HG02798 (cell line): ENCODE results near the gene SSBP3.
"Not testable (repeated sequence)": the region's sequence is repeated elsewhere in the genome, so short reads cannot be mapped to it uniquely, and the experiment has no call there.

ENCODE experiments used
- ATAC-seq: cut with Tn5 transposase; IDR thresholded peaks from one replicate; pipeline ENCODE4 v1.9.1; 2021; ENCODE audit warnings: mild to moderate bottlenecking; ENCODE audit not compliant: unreplicated experiment, poor library complexity

Gene SSBP3

DNA sequence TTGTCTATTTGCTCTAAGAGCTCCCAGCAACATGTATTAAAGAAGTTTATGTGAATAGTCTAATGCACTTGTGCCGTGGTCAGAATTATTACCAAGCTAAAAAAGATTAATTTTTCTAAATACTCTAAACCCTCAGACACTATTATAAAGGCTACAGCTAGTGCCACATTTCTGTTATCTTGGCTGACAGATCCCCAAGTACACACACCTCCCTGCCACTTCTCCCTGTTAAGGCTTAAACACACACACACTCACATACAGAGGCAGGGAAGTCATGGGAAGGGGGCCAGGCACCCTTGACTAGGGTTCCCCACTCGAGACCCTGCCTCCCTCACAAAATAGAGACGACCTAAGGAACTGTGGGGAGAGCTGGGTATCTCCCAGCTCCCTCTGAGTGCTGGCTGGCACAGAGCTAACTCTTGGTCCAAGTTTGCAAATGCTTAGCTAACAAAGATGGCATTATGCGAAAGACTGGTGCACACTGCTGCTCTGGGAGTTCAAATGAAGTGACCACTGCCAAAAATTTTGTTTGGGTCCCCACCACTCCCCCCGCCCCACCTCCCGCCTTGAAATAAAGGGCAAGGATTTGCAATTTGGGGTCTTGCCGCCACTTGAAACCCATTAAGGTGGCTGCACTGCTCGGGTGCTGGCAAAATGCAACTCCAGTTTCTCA, 9.8 kb downstream of the SSBP3 start:
- no peak for ATAC-seq

DNA sequence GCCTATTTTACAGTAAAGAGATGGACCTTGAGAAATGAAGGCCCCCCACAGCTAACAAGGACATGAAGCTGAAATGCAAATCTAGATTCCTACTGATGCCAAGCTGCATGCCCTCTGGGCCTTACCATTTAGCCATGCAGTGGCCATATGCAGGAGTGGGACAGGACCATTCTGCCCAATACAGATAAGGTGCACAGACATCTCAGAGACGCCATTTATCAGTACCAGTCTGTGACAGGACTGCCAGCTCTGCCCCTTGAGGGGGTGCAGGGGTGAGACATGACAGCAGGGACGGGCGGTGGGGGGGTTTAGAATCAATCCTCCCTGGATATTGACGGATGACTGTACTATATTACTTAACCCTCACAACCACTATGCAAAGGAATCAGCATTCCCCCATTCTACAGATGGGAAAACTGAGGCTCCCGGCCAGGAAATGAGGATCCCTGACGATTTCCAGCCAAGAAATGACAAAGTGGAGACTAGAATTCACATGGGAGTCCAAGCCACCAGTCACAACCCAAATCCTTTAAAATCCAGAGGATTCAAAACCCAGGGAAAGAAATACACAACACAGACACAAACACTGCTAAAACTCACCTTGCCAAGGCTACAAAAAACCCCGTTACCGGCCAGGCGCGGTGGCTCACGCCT, 10.8 kb downstream of the SSBP3 start:
- ATAC-seq = no peak

DNA sequence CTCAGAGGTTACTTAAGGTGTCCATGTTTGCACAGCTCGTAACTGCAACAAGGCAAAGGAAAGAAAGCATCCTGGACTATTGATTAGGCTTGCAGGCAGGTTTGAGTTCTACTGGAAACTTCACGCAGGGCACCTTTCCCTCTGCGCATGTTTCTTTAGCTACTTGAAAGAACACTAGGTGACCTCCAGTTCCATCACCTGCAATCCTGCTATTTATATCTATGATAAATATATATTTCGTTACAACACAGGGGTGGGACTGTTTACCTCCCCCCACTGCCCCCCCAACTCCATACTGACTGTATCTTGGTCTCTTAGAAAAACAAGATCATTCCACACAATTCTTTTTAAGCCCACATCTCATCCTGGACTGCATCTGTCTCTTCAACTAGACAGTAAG, 12.1 kb downstream of the SSBP3 start:
- ATAC-seq = no peak

DNA sequence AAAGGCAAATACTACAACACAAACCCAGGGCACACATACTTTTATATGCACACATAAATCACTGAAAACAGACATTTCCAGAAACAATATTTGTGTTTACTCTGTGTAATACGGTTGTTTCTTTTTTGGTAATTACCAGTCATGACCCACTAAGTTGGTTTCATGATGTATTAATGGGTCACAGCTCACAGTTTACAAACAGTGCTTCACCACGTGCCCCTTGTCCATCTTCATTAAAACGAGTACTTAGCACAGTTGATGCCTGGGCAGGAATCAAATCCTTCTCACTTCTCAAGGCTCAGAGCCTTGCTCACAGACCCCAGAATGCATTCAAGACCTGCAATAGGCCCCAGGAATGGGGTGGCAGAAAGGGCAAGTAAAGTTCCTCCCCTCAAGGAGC, 13.8 kb downstream of the SSBP3 start:
- no peak for ATAC-seq

DNA sequence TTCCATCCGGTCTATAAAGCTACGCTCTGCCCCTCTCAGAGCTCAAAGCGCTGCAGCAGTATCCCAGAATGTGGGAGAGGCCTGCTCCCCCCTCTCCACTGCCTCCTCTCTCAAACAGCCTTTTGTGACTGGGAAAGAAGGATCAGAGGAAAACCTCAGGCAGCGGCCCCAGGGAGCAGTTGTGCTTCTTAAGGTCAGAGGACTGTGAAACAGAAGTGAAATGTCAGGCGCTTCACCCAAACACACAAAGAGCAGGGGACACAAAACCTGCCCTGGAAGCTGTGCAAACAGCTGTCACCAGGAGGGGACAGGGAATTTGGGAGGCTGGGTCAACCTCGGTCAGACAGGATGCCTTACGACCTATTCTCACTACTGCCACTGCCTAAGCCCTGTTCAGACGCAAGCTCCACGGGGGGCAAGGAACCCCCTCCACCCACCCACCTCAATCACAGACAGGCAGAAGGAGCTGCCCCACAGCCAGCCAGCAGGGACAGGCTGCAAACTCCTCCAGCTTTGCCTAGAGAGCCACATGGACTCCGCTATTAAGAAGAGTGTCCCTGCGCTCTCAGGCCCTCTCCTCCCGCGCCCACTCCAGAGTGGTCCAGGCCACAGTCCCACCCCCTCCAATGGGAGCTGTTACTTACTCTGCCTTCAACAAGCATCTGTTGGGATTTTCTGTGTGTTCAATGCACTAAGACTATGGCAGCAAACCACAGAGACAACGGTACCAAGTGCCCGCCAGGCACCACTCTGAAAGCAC, 14.6 kb downstream of the SSBP3 start:
- ATAC-seq = no peak

DNA sequence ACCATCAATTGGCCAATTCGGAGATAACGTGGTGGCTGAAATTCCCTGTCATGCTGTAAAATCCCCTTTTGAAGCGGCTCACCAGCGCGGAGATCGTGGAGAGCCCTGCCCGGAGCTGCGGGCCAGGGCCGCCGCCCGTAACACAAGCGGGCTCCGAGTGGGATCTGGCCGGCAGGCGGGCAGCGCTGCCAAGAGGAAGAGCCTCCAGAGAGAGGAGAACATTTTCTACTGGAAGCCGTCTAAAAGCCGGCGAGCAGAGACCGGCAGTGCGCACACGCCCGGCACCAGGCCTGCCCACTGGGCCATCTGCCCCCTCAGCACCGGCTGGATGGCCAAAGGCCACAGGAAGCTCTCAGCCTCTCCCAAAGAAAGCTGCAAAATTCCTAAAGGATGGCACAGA, 15.5 kb downstream of the SSBP3 start:
- no peak for ATAC-seq

DNA sequence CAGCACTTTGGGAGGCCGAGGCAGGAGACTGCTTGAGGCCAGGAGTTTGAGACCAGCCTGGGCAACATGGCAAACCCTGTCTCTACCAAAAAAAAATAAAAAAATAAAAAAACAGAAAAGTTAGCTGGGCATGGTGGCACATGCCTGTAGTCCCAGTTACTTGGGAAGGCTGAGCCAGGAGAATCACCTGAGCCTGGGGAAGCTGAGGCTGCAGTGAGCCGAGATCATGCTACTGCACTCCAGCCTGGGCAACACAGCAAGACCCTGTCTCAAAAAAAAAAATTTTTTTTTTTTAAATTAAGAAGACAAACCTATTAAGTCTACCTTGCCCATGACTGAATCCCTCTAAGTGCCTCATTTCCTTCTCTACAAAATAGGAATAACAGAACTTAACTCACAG, 16.6 kb downstream of the SSBP3 start:
- ATAC-seq = not testable (repeated sequence)

DNA sequence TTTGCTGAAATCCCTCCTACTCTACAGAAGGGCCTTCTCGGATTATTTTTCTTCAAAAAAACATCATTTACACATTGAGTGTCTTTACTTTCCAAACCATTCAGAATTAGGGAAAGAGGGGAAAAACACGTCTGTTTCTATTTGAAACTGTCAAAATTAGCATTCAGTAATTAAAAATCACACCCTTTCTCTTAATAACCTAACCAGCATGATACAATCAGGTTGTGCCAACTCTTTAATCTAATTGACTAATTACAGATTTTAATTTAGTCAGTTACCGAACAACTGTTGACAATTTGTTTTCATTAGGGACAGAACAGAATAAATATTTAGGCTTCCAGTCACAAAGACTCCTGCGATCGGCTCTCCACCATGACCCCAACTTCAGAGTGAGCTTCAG, 18.8 kb downstream of the SSBP3 start:
- no peak for ATAC-seq

DNA sequence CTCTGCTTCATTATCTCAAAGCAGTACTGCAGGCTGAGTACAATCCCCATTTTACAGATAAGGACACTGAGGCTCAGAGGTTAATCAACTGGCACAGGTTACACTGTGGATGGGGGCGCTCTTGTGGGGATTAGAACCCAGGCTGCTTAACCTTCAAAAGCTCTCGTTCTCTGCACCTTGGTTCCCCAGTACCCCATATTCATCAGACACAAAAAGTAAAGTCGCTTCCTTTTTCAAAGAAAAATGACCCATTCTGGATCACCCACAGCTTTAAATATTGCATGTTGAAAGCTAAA, 20.5 kb downstream of the SSBP3 start:
- no peak for ATAC-seq

DNA sequence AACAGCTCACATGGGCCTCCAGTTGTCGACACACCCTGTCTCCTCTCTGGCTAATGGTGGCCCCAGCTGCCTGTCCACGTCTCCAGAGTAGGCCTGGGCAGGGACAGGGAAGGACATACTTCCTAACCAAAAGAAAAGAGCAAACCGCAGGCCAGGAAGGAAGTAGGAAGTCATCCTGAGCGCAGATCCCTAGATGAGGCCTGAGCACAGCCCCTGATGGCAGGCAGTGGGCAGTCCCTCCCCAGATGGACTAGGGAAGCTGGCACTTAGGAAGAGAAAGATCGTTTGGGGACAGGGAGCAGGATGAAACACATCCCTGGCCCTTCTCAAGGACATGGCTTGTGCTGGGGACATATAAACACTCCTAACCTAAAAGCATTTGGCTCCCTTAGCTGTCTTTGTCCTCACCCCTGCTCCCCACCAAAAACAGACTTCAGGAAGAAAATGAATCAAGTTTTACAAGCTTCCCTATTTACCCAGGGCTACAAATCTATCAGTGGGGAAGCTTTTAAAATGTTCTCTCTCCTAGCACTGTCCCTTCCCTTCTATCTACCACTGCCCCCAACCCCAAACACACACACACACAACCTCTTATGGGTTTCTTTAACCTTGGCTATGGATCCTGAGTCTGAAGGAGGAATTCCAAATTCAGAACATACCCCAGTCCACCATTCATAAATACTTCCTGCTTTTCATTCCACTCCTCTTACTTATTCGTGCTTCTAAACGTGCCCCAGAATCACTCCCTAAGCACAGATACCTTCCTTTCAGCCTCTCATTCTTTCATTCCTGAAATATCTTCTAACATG, 21.1 kb downstream of the SSBP3 start:
- no peak for ATAC-seq

DNA sequence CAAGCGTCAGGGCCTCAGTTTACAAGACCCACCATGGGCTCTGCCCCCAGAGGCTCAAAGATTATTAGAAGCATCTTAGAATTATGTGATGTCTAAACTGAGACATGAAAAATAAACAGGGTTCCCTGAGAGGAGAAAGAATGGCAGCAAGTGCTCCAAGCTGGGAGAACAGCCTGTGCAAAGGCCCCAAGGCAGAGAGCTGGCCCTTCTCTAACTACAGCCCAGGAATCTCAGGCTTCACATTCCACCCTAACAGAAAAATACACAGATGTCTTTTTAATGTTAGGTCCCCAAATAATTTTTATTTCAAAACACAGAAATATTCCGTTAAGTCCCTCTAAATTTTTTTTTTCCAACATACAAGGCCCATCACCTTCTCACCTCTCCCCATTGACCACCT, 21.7 kb downstream of the SSBP3 start:
- ATAC-seq = no peak

DNA sequence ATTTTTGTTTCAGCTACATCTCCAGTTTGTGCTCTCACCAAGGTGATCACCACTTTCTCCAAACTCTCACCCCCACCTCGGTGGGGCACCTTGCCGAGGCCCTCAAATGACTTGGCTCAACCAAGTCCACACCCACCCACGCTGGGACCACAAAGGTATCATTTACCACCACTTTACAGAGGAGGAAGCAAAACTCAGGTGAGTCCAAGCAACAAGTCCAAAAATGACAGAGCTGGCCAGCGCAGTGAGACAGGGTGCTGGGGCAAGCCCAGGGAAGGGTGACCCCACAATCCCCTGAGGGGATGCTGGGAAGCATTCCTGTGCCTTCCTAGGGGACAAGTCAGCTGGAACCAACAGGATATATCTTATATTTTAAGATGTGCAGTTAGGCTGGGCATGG, 24.7 kb downstream of the SSBP3 start:
- ATAC-seq = no peak

DNA sequence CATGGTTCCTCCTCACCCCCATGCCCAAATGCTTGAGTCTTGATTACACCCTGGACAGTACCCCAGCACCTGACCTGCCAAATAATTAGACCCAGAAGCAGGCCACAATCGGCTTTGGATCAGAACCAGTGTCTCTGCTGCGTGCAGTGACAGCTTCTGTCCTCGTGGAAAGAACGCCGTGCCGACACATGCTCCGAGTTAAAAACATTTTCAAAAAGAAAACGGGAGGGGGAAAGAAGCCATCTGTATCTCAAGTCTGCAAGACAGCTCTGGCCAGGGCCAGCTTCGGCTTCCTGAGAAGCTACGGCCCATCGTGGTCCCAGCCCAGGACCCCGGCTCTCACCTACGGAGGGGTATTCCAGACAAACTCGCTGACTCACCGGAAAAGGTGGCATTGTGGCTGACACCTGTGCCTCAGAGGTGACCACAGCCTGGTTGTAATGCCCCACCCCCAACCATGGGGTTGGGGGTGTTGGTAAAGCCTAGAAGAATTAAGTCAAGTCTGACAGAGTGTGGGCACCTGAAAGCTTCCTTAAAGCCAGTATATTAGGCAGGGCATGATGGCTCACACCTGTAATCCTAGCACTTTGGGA, 25.8 kb downstream of the SSBP3 start:
- no peak for ATAC-seq

DNA sequence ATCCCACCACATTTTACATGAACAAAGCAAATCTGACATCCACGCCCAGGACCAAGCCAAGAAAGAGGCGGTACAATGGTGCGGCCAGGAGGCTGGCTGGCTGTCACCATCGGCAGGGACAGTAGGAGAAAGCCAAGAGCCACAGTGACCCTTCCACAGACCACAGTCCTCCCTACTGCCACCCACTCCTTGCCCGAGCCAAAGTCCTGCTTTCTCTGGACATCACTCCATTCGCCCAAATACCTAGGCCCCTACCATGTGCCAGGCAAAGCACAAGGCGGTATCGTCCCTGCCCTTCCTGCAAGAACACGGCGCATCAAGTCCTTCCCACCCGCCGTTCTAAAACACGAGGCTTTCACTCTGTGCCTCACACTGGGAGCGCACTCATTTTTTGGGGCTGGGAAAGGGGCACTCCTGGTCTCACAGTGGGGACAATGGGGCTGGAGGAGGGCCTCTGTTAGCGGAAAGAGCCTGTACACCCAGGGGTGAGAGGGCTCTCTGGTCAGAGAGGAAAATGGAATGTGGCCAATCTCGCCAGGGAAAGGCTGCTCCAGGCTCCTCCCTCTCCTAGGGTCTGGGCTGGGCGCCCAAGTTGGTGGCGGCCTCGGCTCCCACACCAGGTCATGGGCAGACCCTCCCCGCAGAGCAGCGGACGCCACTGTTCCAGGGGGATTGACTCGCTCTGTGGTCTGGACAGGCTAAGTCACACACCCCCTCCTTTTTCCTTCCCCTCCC, 26.5 kb downstream of the SSBP3 start:
- no peak for ATAC-seq

DNA sequence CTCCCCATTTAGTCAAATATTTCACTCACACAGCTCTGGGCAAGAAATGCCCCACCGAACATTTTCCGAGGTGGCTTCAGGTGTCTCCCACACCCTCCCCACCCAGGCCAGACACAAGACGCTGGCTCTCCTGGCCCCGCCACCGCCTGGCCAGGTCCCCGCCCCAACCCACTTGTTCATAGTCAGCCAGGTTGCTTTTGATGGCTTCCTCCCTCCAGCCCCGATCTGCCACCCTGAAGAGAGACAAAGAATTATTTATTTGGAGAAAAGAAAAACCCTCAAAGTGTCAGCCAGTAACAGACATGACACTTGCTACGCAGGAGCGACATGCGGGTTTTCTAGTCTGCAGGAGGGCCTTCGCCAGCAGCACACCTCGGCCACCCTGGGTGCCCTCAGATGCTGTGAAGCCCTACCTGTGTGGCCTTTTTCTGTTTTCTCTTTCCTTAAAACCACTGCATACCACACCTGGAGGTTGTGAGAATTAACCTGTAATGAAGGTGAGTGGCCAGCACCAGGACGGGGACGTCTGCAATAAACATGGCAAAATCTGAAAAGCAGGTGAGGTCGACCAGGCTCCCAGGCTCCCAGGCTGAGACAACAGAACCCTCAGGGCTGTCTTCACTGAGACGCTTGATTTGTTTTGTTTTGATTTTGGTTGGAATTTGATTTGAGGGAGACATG, 27.2 kb downstream of the SSBP3 start:
- ATAC-seq = no peak

DNA sequence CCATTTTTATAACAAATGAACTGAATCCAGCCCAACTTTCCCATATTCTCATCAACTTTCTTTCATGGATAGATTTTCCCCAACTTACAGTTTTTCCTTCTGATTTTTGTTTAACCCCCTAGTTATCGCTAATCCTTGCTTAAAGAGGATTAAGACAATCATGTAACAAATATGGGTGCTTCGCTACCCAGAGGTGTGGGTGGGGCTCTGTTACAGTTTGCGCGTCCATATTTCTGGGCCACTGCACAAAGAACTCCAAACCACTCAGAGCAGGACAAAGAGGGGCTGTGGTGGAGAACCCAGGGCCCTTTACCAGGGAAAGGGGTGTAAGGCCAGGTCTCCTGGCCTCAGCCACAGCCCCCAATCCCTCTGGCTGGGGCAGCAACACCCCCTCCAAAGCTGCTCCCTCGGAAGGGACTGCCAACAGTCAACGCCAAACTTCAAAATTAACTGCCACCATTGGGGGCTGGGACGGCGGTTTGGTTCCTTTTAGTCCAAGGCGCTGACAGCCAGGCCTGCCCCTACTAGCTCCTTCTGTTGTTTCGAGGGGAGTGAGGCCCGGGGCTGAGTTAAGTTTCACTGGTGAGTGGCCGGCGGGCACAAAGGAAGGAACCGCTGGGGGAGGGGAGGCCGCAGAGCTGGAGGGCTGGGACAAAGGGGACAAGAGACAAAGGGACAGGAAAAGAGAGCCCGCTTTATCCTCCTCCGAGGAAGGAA, 27.9 kb downstream of the SSBP3 start:
- ATAC-seq = no peak

DNA sequence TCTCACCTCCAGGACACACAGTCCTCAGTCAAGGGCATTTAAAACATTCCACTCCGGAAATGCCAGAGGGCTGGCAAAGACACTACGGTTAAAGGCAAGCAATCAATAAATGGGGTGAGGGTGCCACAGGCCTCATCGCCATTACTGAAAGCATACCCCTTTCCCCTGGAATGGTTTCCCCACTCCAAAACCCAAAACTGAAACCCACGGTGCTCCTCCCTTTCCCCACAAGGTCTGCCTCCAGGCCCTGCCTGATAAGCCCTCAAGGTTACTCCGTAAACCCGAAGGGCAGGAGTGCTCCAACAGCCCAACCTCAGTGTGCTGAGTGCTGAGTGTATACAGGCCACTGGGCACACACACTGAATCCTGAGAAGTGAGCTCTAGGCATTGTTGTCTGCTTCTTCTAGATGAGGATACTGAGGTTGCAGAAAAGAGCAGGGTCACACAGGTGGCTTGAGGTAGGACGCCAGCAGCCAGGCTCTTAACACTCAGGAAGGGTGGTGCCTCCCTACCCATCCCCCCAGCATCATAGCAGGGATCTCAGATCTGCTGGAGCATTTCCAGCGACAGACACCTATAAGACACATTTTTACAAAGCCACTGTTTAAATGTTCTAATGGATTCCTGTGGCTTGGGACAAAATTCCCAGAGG, 29.0 kb downstream of the SSBP3 start:
- peak; percentile 13 for ATAC-seq

DNA sequence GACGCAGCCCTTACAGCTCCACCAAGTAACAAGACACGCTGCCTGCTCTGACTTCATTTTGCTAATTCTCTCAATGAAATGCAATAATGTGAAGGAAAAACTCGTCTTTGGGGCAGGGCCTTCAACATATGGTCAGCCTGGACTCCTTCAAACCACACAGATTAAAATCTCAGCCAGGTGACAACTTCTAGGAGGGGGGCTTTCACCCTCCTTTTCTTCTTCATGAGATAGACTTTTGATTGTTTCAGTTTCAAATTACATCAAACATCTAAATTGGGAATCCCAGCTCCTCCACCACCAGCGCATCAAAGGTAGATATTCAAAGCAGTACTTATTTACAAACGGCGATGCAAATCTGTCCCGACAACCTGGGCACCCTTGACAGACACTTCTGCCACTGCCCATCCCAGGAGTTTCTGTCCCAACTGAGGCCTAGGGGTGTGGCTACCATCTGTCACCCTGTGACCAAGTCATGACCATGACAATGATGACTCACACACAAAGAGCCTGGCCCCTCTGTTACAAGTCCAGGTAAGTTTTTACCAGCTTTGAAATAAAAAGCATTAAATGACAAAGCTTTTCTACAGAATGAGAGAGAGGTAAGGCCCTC, 29.7 kb downstream of the SSBP3 start:
- ATAC-seq = peak; percentile 61
